Activated CD4-positive, alpha-beta memory T cell treated with anti-CD3 and anti-CD28 coated beads, Interleukin-2, amount 10 ng/mL, durations not matched to agents 7 days and 5 days (primary cell): Measurements from ENCODE around the gene INCENP. TPM values are rescaled to one million over a fixed set of nuclear protein-coding genes. Genes with fewer than 3 reads are reported as not detected.

Experiments used
- CTCF ChIA-PET: fragments of 350-600 bp; sonication (Branson Sonifier 250); formaldehyde crosslinking; loops from one replicate; lab custom pipeline; 2021; ENCODE audit warnings: antibody characterized with exemption, inconsistent platforms; lab: Charles Lee
- POLR2A ChIA-PET: fragments of 350-600 bp; sonication (Branson Sonifier 250); formaldehyde crosslinking; loops from one replicate; lab custom pipeline; 2021; ENCODE audit warnings: antibody characterized with exemption; lab: Charles Lee
- DNase-seq: peaks from one replicate; pipeline ENCODE4 v3.0.0-alpha.2; 2020
- H3K27ac Mint-ChIP-seq: one replicate; pipeline ENCODE4 v1.8.0; 2021; ENCODE audit warnings: mild to moderate bottlenecking, mixed read lengths
- H3K27me3 Mint-ChIP-seq: one replicate; pipeline ENCODE4 v1.8.0; 2021; ENCODE audit warnings: mixed read lengths
- H3K36me3 Mint-ChIP-seq: one replicate; pipeline ENCODE4 v1.8.0; 2021; ENCODE audit warnings: low read depth, mixed read lengths
- H3K4me1 Mint-ChIP-seq: one replicate; pipeline ENCODE4 v1.8.0; 2021; ENCODE audit warnings: mixed read lengths
- H3K4me3 Mint-ChIP-seq: one replicate; pipeline ENCODE4 v1.8.0; 2021; ENCODE audit warnings: mild to moderate bottlenecking, mixed read lengths
- H3K9me3 Mint-ChIP-seq: one replicate; pipeline ENCODE4 v1.8.0; 2021; ENCODE audit warnings: mixed read lengths
- total RNA-seq, 2 experiments: library from RNA; stranded (reverse); gene quantifications; one replicate each; pipeline ENCODE4 v1.2.3, GENCODE V29; 2021

The INCENP gene
- total RNA-seq, 2 experiments from 2014 or later, result 156 to 169 TPM

DNA sequence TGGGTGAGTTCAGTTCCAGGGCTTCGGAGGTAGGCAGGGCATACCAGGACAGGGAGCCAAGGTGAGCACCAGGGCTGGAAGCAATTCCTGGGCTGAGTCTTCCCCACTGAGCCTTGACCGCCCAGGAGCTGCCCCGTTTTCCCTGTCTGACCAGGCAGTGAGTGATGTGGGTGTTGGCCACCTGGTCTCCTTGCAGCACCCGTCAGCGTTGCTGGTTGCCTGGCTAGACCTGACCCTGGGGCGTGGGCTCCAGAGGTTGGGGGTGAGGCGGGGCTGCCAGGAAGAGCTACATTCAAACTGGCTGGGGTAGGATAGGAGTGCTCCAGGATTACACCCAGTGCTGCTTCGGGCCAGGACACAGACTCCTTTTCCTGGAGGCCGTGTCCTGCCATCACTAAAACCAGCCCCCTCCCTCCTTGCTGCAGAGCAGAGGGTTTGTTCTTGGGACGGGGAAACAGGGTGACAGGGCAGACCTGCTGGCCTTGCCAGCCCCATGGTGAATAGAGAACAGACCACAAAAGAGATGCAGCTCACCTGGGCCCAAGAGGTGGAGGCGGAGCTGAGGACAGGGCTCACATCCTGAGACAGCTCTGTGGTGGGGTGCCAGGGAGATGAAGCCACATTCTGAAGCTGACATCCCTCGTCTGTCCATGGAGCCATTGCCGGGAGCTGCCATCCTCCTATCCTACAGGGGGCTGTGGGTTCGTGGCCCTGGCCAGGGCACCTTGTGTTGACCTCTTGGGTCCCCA lies 14.2 kb downstream of the INCENP start:
- peaks cover 16% of the 10 kb centered on the region for H3K4me1 Mint-ChIP-seq
- no peaks in the 10 kb centered on the region for H3K27me3 Mint-ChIP-seq
- DNase-seq, result no peak
- H3K36me3 Mint-ChIP-seq, result peaks cover 66% of the 10 kb centered on the region
- CTCF ChIA-PET, result no interaction called here
- POLR2A ChIA-PET, result interaction anchor here (1.5 kb wide), 1 partner anchor 19 kb away, joined by 3 read pairs; no protein-coding TSS in a partner anchor
- H3K9me3 Mint-ChIP-seq, result no peaks in the 10 kb centered on the region
- no peak overlapping the region for H3K4me3 Mint-ChIP-seq
- H3K27ac Mint-ChIP-seq, result no peak overlapping the region

DNA sequence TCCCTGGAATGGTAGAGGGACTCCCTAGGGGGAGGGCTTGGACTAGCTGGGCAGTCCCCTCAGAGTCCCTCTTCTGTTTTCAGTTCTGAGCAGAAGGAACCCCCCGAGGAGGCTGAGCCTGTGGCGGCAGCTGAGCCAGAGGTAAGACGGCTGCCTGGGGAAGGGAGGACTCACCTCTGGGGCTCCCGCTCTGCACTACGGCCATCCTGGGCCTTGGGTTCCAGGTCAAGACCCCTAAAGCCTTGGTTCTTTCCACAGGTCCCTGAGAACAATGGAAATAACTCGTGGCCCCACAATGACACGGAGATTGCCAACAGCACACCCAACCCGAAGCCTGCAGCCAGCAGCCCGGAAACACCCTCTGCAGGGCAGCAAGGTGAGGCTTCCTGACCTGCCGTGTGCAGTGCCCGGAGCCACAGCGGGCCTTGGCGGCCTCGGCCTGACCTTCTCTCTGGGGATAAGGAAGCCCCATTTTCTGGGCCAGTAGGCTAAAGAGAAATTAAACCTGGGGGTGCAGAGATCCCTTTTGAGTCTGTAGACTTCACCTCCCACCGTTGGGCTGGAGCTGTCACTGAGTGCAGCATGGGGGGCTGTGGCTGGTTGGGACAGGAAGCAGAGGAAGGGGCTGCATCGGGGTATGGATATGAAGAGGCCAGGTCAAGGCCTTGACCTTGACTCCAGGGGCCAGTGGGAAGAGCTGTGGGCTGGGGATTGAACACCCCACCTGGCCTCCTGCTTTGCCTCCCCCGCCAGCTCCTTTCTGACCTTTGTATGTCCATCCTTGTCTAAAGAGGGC lies 15.0 kb downstream of the INCENP start:
- ChIA-PET CTCF (no interaction called here), POLR2A (no interaction called here)
- Mint-ChIP-seq H3K4me1 (peaks cover 13% of the 10 kb centered on the region), H3K27ac (no peak overlapping the region), H3K4me3 (no peak overlapping the region), H3K27me3 (no peaks in the 10 kb centered on the region), H3K36me3 (peaks cover 64% of the 10 kb centered on the region), H3K9me3 (no peaks in the 10 kb centered on the region)
- peak; percentile 9 for DNase-seq

DNA sequence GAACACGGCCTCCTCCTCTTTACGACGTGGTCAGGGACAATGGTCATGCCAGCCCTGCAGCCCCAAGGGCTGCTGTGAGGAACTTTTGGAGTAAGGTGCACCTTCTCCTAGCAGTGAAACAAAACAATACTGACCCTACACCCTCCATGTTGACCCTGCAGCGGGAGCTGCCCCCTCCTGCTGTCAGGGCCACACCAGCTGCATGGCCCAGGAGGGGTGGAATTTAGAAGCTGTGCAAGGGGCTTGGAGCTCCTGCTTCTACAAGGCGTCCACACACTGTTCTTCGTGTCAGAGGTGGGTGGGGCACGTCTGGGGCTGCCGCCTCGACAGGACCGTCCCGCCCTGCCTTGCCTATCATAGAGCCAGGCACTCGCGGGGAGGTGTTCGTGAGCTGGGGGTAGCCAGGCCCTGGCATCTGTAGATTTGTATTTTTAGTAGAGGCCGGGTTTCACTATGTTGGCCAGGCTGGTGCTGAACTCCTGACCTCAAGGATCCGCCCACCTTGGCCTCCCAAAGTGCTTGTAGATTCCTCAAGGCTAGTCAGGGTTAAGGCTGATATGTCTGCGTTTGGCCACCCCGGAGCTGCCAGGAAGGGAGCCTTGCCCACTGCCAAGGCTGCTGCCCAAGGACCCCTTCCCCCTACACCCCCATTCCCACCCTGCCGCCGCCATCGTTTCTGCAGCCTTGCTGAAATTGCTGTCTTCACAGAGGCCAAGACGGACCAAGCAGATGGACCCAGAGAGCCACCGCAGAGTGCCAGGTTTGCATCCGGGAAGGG lies 15.9 kb downstream of the INCENP start:
- H3K4me3 Mint-ChIP-seq, result no peak overlapping the region
- no peaks in the 10 kb centered on the region for H3K27me3 Mint-ChIP-seq
- peaks cover 65% of the 10 kb centered on the region for H3K36me3 Mint-ChIP-seq
- H3K4me1 Mint-ChIP-seq, result peaks cover 7% of the 10 kb centered on the region
- POLR2A ChIA-PET, result no interaction called here
- no peaks in the 10 kb centered on the region for H3K9me3 Mint-ChIP-seq
- CTCF ChIA-PET, result no interaction called here
- DNase-seq, result peak; percentile 9
- H3K27ac Mint-ChIP-seq, result no peak overlapping the region

DNA sequence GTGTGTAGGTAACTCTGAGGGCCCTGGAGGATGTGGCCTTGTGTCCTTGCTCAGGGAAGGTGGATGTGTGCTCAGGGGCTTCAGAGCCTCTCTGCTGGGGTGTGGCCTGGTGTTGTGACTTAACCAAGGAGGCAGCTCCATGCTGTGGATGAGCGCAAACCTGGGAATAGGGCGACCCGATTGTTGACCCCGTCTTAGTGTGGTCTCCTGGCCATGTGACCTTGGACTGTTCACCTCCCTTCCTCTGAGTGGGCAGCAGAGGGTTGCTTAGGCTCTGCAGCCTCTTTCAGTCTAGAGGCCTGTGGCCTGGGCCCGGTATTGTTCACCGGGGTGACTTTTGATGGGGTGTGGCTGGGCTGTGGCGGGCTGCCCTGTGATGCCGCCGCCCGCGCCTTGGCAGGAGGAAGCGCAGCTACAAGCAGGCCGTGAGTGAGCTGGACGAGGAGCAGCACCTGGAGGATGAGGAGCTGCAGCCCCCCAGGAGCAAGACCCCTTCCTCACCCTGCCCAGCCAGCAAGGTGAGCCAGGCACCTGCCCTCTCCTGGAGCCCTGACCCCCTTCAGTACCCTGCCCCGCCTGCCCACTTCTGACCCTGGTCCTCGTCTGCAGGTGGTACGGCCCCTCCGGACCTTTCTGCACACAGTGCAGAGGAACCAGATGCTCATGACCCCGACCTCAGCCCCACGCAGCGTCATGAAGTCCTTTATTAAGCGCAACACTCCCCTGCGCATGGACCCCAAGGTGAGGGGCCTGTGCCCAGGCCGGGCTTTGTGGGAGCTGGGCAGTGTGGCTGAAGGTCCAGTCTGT lies 16.7 kb downstream of the INCENP start:
- Mint-ChIP-seq H3K27ac (no peak overlapping the region), H3K27me3 (no peaks in the 10 kb centered on the region), H3K4me3 (no peak overlapping the region), H3K36me3 (peaks cover 65% of the 10 kb centered on the region), H3K4me1 (peaks cover 2% of the 10 kb centered on the region), H3K9me3 (no peaks in the 10 kb centered on the region)
- ChIA-PET POLR2A (interaction anchor here (1.7 kb wide), 1 partner anchor 10 kb away, joined by 5 read pairs; no protein-coding TSS in a partner anchor), CTCF (no interaction called here)
- peak; percentile 14 for DNase-seq

DNA sequence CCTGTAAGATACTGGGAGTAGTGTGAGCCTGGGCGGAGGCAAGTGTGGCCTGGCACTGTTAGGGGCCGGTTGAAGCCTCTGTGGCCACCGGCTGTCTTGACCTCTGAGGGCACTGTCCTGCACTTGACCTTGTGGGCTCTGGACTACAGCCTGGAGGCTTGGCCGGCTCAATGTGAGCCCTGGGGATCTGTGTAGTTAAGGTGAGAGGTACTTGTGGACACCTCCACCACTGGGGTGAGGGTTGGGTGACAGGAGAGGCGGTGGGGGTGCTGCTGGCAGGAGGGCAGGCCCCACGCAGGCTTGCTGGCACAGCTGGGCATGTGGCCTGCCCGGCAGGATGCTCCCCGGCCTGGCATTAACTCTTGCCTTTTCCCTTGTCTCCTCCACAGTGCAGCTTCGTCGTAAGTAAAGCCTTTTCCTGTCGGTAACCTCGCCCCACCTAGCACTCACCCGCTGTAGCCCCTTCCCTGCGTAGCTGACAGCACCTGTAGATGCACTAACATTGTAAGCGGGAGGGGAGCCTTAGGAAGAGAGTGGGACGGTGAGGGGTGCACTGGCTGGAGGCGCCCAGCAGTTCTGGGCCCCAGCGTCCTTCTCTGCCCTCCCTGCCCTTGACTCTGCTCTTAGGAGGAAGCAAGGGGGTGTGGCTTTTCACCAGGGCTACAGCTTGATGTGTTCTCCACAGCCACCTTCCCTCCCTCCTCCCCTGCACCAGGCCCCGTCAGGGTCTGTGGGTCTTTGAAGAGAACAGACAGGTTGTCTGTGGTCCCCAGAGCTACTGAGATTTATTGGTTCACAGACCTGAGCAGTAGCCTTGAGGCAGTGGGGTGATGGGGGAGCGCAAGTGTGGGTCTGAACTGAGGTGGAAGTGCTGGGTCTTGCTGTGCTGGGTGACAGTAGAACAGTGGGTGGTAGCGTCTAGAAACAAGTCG lies 17.6 kb downstream of the INCENP start:
- Mint-ChIP-seq H3K27ac (no peak overlapping the region), H3K4me1 (no peaks in the 10 kb centered on the region), H3K27me3 (no peaks in the 10 kb centered on the region), H3K9me3 (no peaks in the 10 kb centered on the region), H3K4me3 (no peak overlapping the region), H3K36me3 (peaks cover 68% of the 10 kb centered on the region)
- ChIA-PET POLR2A (interaction anchor here (1.7 kb wide), 1 partner anchor 11 kb away, joined by 5 read pairs; no protein-coding TSS in a partner anchor), CTCF (no interaction called here)
- no peak for DNase-seq

DNA sequence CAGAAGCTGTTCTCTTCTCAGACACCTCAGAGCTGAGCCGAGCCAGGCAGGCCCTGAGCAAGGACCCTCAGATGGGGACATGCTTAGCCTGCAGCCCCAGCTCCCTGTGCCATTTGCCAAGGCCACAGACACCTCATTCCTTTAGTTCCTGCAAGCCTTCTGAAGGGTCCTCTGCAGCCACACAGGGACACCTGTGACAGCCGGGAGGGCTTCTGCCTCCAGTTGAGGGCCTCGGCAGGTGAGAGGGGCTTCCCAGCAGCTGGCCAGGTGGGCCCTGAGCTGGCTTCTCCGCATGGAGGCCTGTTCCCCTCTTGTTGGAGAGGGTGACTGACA lies 18.2 kb downstream of the INCENP start:
- POLR2A ChIA-PET, result interaction anchor here (1.3 to 1.7 kb wide), 2 partner anchors 11 to 15 kb away, joined by 4 to 5 read pairs; no protein-coding TSS in a partner anchor
- H3K4me3 Mint-ChIP-seq, result no peak overlapping the region
- no peaks in the 10 kb centered on the region for H3K9me3 Mint-ChIP-seq
- H3K4me1 Mint-ChIP-seq, result no peaks in the 10 kb centered on the region
- H3K27me3 Mint-ChIP-seq, result no peaks in the 10 kb centered on the region
- H3K36me3 Mint-ChIP-seq, result peaks cover 68% of the 10 kb centered on the region
- no peak overlapping the region for H3K27ac Mint-ChIP-seq
- DNase-seq, result peak; percentile 11
- CTCF ChIA-PET, result no interaction called here

DNA sequence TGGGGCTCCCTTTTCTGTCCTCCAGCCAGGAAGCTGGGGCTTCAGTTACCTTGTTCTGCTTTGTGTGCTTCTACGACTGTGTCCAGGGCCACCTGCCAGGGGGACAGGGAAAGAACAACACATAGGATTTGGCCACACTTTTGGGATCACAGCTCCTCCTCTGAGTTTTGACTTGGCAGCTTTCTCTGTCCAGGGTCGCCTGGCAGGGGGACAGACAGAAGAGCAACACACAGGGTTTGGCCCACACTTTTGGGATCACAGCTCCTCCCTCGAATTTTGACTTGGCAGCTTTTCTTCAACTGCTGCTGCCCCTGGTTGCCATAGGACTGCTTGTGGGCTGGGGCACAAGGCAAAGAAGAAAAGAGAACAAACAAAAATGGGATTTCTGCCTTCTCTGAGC lies 19.1 kb downstream of the INCENP start:
- Mint-ChIP-seq H3K4me1 (no peaks in the 10 kb centered on the region), H3K9me3 (no peaks in the 10 kb centered on the region), H3K27ac (no peak overlapping the region), H3K27me3 (no peaks in the 10 kb centered on the region), H3K36me3 (peaks cover 75% of the 10 kb centered on the region), H3K4me3 (no peak overlapping the region)
- POLR2A ChIA-PET, result interaction anchor here (1.3 to 1.5 kb wide), 2 partner anchors 12 to 14 kb away, joined by 4 read pairs; no protein-coding TSS in a partner anchor
- CTCF ChIA-PET, result no interaction called here
- DNase-seq, result no peak

DNA sequence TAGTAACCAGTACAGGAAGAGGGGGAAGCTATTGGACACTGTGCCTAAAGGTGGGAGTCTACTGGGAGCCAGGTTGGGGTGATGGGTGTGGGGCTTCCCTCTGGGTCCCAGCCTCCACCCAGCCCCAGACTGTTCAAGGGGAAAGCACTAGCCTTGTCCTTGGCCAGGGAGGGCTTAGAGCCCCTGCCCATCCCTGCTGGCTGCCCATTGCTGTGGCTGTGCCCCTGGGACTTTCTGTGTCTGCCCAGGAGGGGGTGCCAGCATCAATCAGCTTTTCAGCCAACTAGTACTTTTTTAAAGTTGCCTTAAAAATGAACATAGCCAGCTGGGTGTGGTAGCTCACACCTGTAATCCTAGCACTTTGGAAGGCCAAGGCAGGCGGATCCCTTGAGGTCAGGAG lies 19.9 kb downstream of the INCENP start:
- no peaks in the 10 kb centered on the region for H3K4me1 Mint-ChIP-seq
- no peak for DNase-seq
- ChIA-PET POLR2A (interaction anchor here (1.5 kb wide), 1 partner anchor 11 kb away, joined by 4 read pairs; no protein-coding TSS in a partner anchor), CTCF (no interaction called here)
- H3K27me3 Mint-ChIP-seq, result no peaks in the 10 kb centered on the region
- no peaks in the 10 kb centered on the region for H3K9me3 Mint-ChIP-seq
- no peak overlapping the region for H3K27ac Mint-ChIP-seq
- no peak overlapping the region for H3K4me3 Mint-ChIP-seq
- peaks cover 76% of the 10 kb centered on the region for H3K36me3 Mint-ChIP-seq

DNA sequence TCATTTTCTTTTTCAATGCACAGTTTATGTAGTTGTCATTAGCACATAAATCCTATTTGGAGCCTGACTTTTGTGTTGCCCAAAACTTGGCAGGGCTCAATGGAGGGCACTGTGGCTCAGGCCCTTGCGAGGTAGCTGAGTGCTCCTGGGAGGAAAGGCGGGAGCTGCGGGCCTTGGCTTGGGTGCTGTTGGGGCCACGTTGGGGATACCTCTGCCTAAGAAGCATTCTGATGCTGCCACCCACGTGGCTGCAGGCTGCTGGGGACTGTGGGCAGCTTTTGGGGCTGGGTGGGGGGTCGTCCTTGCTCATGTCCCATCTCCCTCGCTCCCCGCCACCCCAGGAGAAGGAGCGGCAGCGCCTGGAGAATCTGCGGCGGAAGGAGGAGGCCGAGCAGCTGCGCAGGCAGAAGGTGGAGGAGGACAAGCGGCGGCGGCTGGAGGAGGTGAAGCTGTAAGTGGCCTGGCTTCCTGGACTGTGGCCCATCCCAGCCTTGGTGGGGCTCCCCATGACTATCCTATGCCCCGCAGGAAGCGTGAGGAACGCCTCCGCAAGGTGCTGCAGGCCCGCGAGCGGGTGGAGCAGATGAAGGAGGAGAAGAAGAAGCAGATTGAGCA lies 20.9 kb downstream of the INCENP start:
- DNase-seq, result peak; percentile 7
- H3K27me3 Mint-ChIP-seq, result no peaks in the 10 kb centered on the region
- no peak overlapping the region for H3K27ac Mint-ChIP-seq
- H3K4me1 Mint-ChIP-seq, result no peaks in the 10 kb centered on the region
- no peak overlapping the region for H3K4me3 Mint-ChIP-seq
- ChIA-PET CTCF (interaction anchor here (0.7 kb wide), 1 partner anchor 65 kb away, joined by 3 read pairs; no protein-coding TSS in a partner anchor), POLR2A (interaction anchor here (1.5 kb wide), 1 partner anchor 10 kb away, joined by 4 read pairs; no protein-coding TSS in a partner anchor)
- H3K9me3 Mint-ChIP-seq, result no peaks in the 10 kb centered on the region
- peaks cover 78% of the 10 kb centered on the region for H3K36me3 Mint-ChIP-seq

DNA sequence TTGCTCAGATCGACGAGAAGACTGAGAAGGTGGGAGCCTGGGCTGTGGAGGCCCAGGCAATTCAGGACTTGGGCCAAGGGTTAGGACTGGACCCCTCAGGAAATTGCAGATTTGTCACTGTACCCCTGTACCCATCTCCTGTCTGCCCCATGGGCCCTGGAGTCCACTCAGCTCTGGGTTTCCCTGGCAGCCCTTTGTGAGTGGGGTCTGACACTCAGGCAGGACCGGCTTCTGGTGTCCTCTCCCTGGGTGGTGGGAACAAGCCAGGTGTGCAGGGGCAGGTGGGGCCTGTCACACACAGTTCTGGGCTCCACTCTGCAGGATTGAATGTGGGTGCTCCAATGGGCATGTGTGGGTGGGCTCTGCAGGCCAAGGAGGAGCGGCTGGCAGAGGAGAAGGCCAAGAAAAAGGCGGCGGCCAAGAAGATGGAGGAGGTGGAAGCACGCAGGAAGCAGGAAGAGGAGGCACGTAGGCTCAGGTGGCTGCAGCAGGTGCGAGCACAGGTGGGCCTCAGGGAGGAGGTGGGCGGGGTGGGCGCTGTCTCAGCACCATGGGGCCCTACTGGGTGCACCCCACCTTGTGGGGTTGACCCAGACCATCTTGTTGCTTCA lies 21.6 kb downstream of the INCENP start:
- Mint-ChIP-seq H3K4me3 (no peak overlapping the region), H3K27me3 (no peaks in the 10 kb centered on the region), H3K4me1 (no peaks in the 10 kb centered on the region), H3K27ac (no peak overlapping the region), H3K36me3 (peaks cover 79% of the 10 kb centered on the region), H3K9me3 (no peaks in the 10 kb centered on the region)
- ChIA-PET POLR2A (no interaction called here), CTCF (no interaction called here)
- peak; percentile 15 for DNase-seq
